OCI-LY1 (cell line): ENCODE results near the gene MC1R.

ENCODE experiments used
- H2AFZ ChIP-seq: fragments of 200-600 bp; sonication (generic), shearing (Covaris generic); 2 replicates; pipeline ENCODE4 v1.6.0; 2014; ENCODE audit warnings: antibody characterized with exemption, mild to moderate bottlenecking, low read length
- H3F3A ChIP-seq: fragments of 200-600 bp; sonication (generic), shearing (Covaris generic); 2 replicates; pipeline ENCODE4 v1.6.0; 2014; ENCODE audit warnings: mild to moderate bottlenecking, antibody characterized with exemption, low read length, moderate library complexity; ENCODE audit not compliant: insufficient read depth
- H3K27ac ChIP-seq: fragments of 200-600 bp; sonication (generic); 2 replicates; pipeline ENCODE4 v1.5.1; 2014; ENCODE audit warnings: low read length, mixed run types, mild to moderate bottlenecking, low read depth; ENCODE audit not compliant: poor library complexity, severe bottlenecking
- H3K27me3 ChIP-seq: fragments of 200-600 bp; sonication (generic); 2 replicates; pipeline ENCODE4 v1.6.0; 2014; ENCODE audit warnings: antibody characterized with exemption, mild to moderate bottlenecking, low read length, moderate library complexity; ENCODE audit not compliant: insufficient read depth
- H3K36me3 ChIP-seq: fragments of 200-600 bp; sonication (generic); 2 replicates; pipeline ENCODE4 v1.6.1; 2014; ENCODE audit warnings: mild to moderate bottlenecking, antibody characterized with exemption, low read length, moderate library complexity, mixed read lengths; ENCODE audit not compliant: insufficient read depth
- H3K4me1 ChIP-seq: fragments of 200-600 bp; sonication (generic); 2 replicates; pipeline ENCODE4 v1.5.1; 2014; ENCODE audit warnings: mild to moderate bottlenecking, low read length, moderate library complexity; ENCODE audit not compliant: insufficient read depth, severe bottlenecking
- H3K4me2 ChIP-seq: fragments of 200-600 bp; sonication (generic), shearing (Covaris generic); 2 replicates; pipeline ENCODE4 v1.6.1; 2014; ENCODE audit warnings: low read length
- H3K4me3 ChIP-seq: fragments of 200-600 bp; sonication (generic); 2 replicates; pipeline ENCODE4 v1.5.1; 2014; ENCODE audit warnings: low read length, low read depth, mild to moderate bottlenecking, mixed read lengths; ENCODE audit not compliant: poor library complexity, severe bottlenecking
- H3K79me2 ChIP-seq: fragments of 200-600 bp; shearing (Covaris generic); 2 replicates; pipeline ENCODE4 v1.6.1; 2016; ENCODE audit warnings: mixed run types, low read length, mixed read lengths; ENCODE audit not compliant: insufficient read depth
- H3K9ac ChIP-seq: fragments of 200-600 bp; sonication (generic), shearing (Covaris generic); 2 replicates; pipeline ENCODE4 v1.6.1; 2014; ENCODE audit warnings: mild to moderate bottlenecking, low read length, mixed read lengths
- H3K9me2 ChIP-seq: fragments of 200-600 bp; sonication (generic), shearing (Covaris generic); 2 replicates; pipeline ENCODE4 v1.6.1; 2014; ENCODE audit warnings: low read depth, mild to moderate bottlenecking, low read length, mixed read lengths
- H3K9me3 ChIP-seq: fragments of 200-600 bp; shearing (Covaris generic); 2 replicates; pipeline ENCODE4 v1.6.1; 2014; ENCODE audit warnings: low read length, mixed read lengths
- H4K20me1 ChIP-seq: fragments of 200-600 bp; sonication (generic), shearing (Covaris generic); 2 replicates; pipeline ENCODE4 v1.6.0; 2016; ENCODE audit warnings: mild to moderate bottlenecking, low read length; ENCODE audit not compliant: insufficient read depth
- EZH2 ChIP-seq: fragments of 200-600 bp; sonication (generic), shearing (Covaris generic); IDR thresholded peaks from 2 replicates; pipeline ENCODE4 v1.8.0; 2017; ENCODE audit warnings: borderline replicate concordance, mixed run types, mild to moderate bottlenecking, antibody characterized with exemption, low read length, moderate library complexity, mixed read lengths
- TF ChIP-seq, protein P1 (sequence below): fragments of 200-600 bp; sonication (generic), shearing (Covaris generic); IDR thresholded peaks from 2 replicates; pipeline ENCODE4 v1.5.1; 2017; ENCODE audit warnings: mild to moderate bottlenecking, antibody characterized with exemption, low read length, moderate library complexity, mixed read lengths

The MC1R gene

DNA sequence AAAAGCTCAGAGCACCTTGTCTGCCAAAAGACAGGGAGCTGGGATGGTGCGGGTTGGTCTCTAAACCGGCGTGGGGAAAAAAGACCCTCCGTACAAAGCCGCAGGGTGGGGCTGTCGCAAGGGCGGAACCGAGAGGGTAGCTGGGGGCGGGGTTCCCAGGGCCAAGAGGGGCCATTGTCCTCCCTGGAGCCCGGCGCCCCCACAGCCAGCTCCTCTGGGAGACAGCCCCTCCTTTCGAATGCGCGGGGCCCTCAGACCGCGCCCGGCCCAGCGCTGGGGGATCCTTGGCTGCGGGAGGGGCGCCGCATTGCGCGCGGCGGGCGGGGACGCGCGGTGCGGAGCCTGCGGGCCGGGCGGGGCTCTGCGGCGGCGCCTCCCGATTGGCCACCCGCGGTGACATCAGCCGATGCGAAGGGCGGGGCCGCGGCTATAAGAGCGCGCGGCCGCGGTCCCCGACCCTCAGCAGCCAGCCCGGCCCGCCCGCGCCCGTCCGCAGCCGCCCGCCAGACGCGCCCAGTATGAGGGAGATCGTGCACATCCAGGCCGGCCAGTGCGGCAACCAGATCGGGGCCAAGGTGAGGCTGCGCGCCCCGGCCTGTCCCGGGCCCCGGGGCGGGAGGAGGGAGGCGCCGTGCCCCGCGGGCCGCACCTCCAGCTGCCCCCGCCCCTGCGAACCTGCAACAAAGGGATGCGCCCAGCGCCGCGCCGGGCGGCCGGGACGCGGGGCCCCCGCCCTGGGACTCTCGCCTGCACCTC, 4.4 kb downstream of the MC1R start, which contains the start of gene TUBB3:
Gene TUBB3, plus strand, starts transcription at position 459 of the 756 bp plus-strand sequence. Its CDS starts 60 bp downstream, at position 519.
- Histone ChIP-seq H3K9me3 (no peaks in the 10 kb centered on the region), H3K36me3 (no peaks in the 10 kb centered on the region), H3K27me3 (no peaks in the 10 kb centered on the region), H3K27ac (no peak within 1 kb of the TSS), H3K79me2 (no peaks in the 10 kb centered on the region), H4K20me1 (no peaks in the 10 kb centered on the region), H3K4me2 (peak within 1 kb of the TSS; percentile 62), H3K4me1 (peaks cover 44% of the 10 kb centered on the region), H3F3A (no peaks in the 10 kb centered on the region), H3K4me3 (peak within 1 kb of the TSS; percentile 62), H2AFZ (no peak within 1 kb of the TSS), H3K9me2 (no peaks in the 10 kb centered on the region), H3K9ac (peak within 1 kb of the TSS; percentile 48)
- TF ChIP-seq, protein P1, sequence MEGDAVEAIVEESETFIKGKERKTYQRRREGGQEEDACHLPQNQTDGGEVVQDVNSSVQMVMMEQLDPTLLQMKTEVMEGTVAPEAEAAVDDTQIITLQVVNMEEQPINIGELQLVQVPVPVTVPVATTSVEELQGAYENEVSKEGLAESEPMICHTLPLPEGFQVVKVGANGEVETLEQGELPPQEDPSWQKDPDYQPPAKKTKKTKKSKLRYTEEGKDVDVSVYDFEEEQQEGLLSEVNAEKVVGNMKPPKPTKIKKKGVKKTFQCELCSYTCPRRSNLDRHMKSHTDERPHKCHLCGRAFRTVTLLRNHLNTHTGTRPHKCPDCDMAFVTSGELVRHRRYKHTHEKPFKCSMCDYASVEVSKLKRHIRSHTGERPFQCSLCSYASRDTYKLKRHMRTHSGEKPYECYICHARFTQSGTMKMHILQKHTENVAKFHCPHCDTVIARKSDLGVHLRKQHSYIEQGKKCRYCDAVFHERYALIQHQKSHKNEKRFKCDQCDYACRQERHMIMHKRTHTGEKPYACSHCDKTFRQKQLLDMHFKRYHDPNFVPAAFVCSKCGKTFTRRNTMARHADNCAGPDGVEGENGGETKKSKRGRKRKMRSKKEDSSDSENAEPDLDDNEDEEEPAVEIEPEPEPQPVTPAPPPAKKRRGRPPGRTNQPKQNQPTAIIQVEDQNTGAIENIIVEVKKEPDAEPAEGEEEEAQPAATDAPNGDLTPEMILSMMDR: peak; percentile 19; the same call in 1 of the 2 replicates
- TF ChIP-seq EZH2: no peak

DNA sequence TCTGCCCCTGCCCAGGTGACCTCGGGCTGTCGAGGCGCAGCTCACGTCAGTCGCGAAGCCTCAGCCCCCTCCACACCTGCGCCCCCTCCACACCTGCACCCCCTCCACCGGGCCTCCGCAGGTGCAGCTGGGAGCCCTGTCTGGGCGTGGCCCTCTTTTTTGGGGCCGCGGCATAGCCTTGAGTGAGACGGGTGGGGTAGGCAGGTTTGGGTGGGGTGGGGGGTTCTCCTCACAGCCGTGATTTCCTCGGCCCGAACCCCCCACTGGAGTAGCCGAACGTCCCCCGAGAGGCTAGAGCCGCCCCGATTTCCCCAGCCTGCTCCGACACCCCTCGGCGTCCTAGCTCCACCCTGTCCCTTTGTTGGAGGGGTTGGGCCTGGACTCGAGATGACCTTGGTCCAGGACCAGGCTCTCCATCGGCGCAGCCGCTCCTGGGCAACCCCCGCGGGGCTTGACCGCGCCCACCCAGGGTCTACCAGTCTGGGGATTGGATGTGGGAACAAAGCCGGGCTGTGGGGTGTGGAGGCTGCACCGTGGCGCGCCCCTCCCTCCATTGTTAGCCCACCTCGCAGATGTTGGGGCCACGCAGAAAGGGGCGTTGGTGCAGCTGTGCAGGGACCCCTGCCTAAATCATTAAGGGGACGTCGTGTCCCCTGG, 5.1 kb downstream of the MC1R start:
- TF ChIP-seq, protein P1: no peak
- no peak for TF ChIP-seq EZH2
- H3K9ac ChIP-seq: peak overlapping the region; percentile 18; the same call in 1 of the 2 replicates
- H3K9me3 ChIP-seq: no peaks in the 10 kb centered on the region
- H3F3A ChIP-seq: no peaks in the 10 kb centered on the region
- peak overlapping the region; percentile 62 for H3K4me3 ChIP-seq
- peak overlapping the region; percentile 62 for H3K4me2 ChIP-seq
- H2AFZ ChIP-seq: no peak overlapping the region
- H4K20me1 ChIP-seq: no peaks in the 10 kb centered on the region
- no peaks in the 10 kb centered on the region for H3K36me3 ChIP-seq
- H3K9me2 ChIP-seq: no peaks in the 10 kb centered on the region
- no peaks in the 10 kb centered on the region for H3K27me3 ChIP-seq
- H3K27ac ChIP-seq: no peak overlapping the region
- H3K4me1 ChIP-seq: peaks cover 37% of the 10 kb centered on the region
- H3K79me2 ChIP-seq: no peaks in the 10 kb centered on the region

DNA sequence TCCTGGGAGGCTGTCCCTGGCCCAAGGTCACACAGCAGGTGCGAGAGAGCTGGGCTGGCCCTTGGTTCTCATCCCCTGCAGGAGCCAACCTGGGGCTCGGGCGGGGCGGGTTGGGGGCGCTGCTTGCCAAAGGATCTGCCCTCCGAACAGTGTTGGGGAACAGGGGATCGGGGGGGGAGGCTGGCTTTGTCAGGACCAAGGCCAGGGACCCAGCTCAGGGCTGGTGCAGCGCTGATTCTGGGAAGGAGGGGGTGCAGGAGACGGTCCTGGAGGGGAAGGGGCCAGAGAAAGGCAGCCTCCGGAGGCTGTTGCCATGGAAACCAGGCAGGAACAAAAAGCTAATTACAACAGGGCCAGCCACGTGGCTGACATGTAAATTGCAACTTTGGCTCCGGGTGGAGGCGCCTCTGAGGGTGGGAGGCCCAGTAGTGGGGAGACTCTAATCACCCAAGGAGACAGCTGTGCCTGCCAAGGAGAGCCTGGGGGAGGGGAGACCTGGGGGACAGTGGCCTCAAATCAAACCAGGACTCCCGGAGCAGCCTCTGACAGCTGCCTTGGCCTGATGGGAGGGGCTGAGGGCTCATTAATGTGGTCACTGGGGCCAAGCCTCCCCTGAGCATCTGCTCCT, 5.7 kb downstream of the MC1R start:
- no peak overlapping the region for H3K27ac ChIP-seq
- no peaks in the 10 kb centered on the region for H3K9me3 ChIP-seq
- peak overlapping the region; percentile 62 for H3K4me3 ChIP-seq
- no peaks in the 10 kb centered on the region for H3K36me3 ChIP-seq
- TF ChIP-seq, protein P1: no peak
- no peak for TF ChIP-seq EZH2
- H3K79me2 ChIP-seq: no peaks in the 10 kb centered on the region
- H3K27me3 ChIP-seq: no peaks in the 10 kb centered on the region
- H3K9ac ChIP-seq: no peak overlapping the region
- H4K20me1 ChIP-seq: no peaks in the 10 kb centered on the region
- H2AFZ ChIP-seq: no peak overlapping the region
- H3K9me2 ChIP-seq: no peaks in the 10 kb centered on the region
- peak overlapping the region; percentile 62 for H3K4me2 ChIP-seq
- H3F3A ChIP-seq: no peaks in the 10 kb centered on the region
- peaks cover 36% of the 10 kb centered on the region for H3K4me1 ChIP-seq
